HG03558 (cell line): ENCODE data around the gene PTPRN2.
"Not testable (repeated sequence)": the region's sequence is repeated elsewhere in the genome, so short reads cannot be mapped to it uniquely, and the experiment has no call there.

Source experiments
- ATAC-seq: cut with Tn5 transposase; IDR thresholded peaks from one replicate; pipeline ENCODE4 v1.9.1; 2021; ENCODE audit warnings: moderate number of reproducible peaks; ENCODE audit not compliant: unreplicated experiment; ENCODE audit errors: extremely low read depth

The PTPRN2 gene

GRCh38 chr7:158239290-158239981, 348.2 kb downstream of the PTPRN2 start:
- no peak for ATAC-seq

- no peak for ATAC-seq
Observed at GRCh38 chr7:158238616-158239289, 348.9 kb downstream of the PTPRN2 start.

- no peak for ATAC-seq
Observed at GRCh38 chr7:158237672-158238335, 349.8 kb downstream of the PTPRN2 start.

- ATAC-seq: no peak
Observed at GRCh38 chr7:158236400-158236799, 351.2 kb downstream of the PTPRN2 start.

- ATAC-seq: no peak
Observed at GRCh38 chr7:158235862-158236261, 351.8 kb downstream of the PTPRN2 start.

GRCh38 chr7:158229945-158230344, 357.7 kb downstream of the PTPRN2 start:
- no peak for ATAC-seq

- ATAC-seq: no peak
Observed at GRCh38 chr7:158228986-158229385, 358.6 kb downstream of the PTPRN2 start.

- no peak for ATAC-seq
Observed at GRCh38 chr7:158228131-158228530, 359.5 kb downstream of the PTPRN2 start.

GRCh38 chr7:158227258-158227984, 360.2 kb downstream of the PTPRN2 start:
- no peak for ATAC-seq

GRCh38 chr7:158216198-158216597, 371.4 kb downstream of the PTPRN2 start:
- no peak for ATAC-seq

- no peak for ATAC-seq
Observed at GRCh38 chr7:158209435-158209834, 378.2 kb downstream of the PTPRN2 start.

GRCh38 chr7:158206341-158206740, 381.3 kb downstream of the PTPRN2 start:
- ATAC-seq: no peak

GRCh38 chr7:158204453-158204852, 383.2 kb downstream of the PTPRN2 start:
- no peak for ATAC-seq

GRCh38 chr7:158203948-158204347, 383.7 kb downstream of the PTPRN2 start:
- not testable (repeated sequence) for ATAC-seq

GRCh38 chr7:158194365-158194900, 393.2 kb downstream of the PTPRN2 start:
- no peak for ATAC-seq

GRCh38 chr7:158193446-158193845, 394.2 kb downstream of the PTPRN2 start:
- no peak for ATAC-seq

- ATAC-seq: no peak
Observed at GRCh38 chr7:158192956-158193355, 394.7 kb downstream of the PTPRN2 start.

- ATAC-seq: no peak
Observed at GRCh38 chr7:158192184-158192835, 395.3 kb downstream of the PTPRN2 start.

GRCh38 chr7:158191671-158192070, 396.0 kb downstream of the PTPRN2 start:
- ATAC-seq: no peak

- ATAC-seq: no peak
Observed at GRCh38 chr7:158190756-158191155, 396.9 kb downstream of the PTPRN2 start.
